HepG2 (cell line): ENCODE results near the gene PXDC1. TPM values are rescaled to one million over a fixed set of nuclear protein-coding genes. Genes with fewer than 3 reads are reported as not detected.

ENCODE experiments used
- ATF5 ChIP-seq: sonication (generic); formaldehyde crosslinking; IDR thresholded peaks from 2 replicates; pipeline ENCODE4 v1.4.0; 2020; ENCODE audit warnings: mild to moderate bottlenecking, low read depth, missing genetic modification reagents
- CREBL2 ChIP-seq: sonication (generic); formaldehyde crosslinking; IDR thresholded peaks from 2 replicates; pipeline ENCODE4 v1.8.1; 2023; ENCODE audit warnings: missing genetic modification reagents, mild to moderate bottlenecking, borderline replicate concordance
- CSRNP2 ChIP-seq: sonication (generic); formaldehyde crosslinking; conservative IDR thresholded peaks from 2 replicates; pipeline ENCODE4 v1.8.0; 2022; ENCODE audit warnings: low read depth, missing genetic modification reagents
- RAD21 ChIP-seq: fragments of 450-650 bp; formaldehyde crosslinking; IDR thresholded peaks from 2 replicates; pipeline ENCODE4 v1.5.0; 2020; ENCODE audit warnings: mild to moderate bottlenecking
- RNF2 ChIP-seq: fragments of 450-650 bp; conservative IDR thresholded peaks from 2 replicates; pipeline ENCODE4 v1.6.1; 2016; ENCODE audit warnings: low read depth
- RORA ChIP-seq: sonication (generic); formaldehyde crosslinking; IDR thresholded peaks from 2 replicates; pipeline ENCODE4 v1.5.0; 2020; ENCODE audit warnings: mild to moderate bottlenecking, missing genetic modification reagents, moderate library complexity
- SKIL ChIP-seq: sonication (generic); formaldehyde crosslinking; IDR thresholded peaks from 2 replicates; pipeline ENCODE4 v1.8.0; 2022; ENCODE audit warnings: missing genetic modification reagents, mild to moderate bottlenecking, moderate library complexity, borderline replicate concordance
- SMAD1 ChIP-seq: sonication (generic); formaldehyde crosslinking; IDR thresholded peaks from 2 replicates; pipeline ENCODE4 v1.4.0; 2020; ENCODE audit warnings: missing genetic modification reagents, low read depth, mild to moderate bottlenecking, borderline replicate concordance
- SOX13 ChIP-seq, 3 experiments: fragments of 450-650 bp in 1 of 3; sonication (generic) in 1 of 3; formaldehyde crosslinking in 1 of 3; IDR thresholded peaks in 2 of 3; conservative IDR thresholded peaks in 1 of 3; 2 replicates each; pipeline versions ENCODE4 v1.5.0 to v1.6.1; 2016 to 2020; ENCODE audit warnings: antibody characterized with exemption in 1 of 3, mild to moderate bottlenecking in 1 of 3, missing compliant biosample characterization in 1 of 3, missing genetic modification reagents in 1 of 3, moderate library complexity in 1 of 3
- TFAP4 ChIP-seq: sonication (generic); IDR thresholded peaks from 2 replicates; pipeline ENCODE4 v1.6.1; 2016; ENCODE audit warnings: low read depth, borderline replicate concordance
- ZBTB2 ChIP-seq: sonication (generic); formaldehyde crosslinking; IDR thresholded peaks from 2 replicates; pipeline ENCODE4 v1.8.0; 2022; ENCODE audit warnings: low read depth, missing genetic modification reagents
- ZNF33B ChIP-seq: sonication (generic); formaldehyde crosslinking; IDR thresholded peaks from 2 replicates; pipeline ENCODE4 v1.5.1; 2020; ENCODE audit warnings: mild to moderate bottlenecking, missing genetic modification reagents
- ZNF547 ChIP-seq: sonication (generic); formaldehyde crosslinking; IDR thresholded peaks from 2 replicates; pipeline ENCODE4 v1.5.1; 2020; ENCODE audit warnings: mild to moderate bottlenecking, missing genetic modification reagents
- ZNF598 ChIP-seq: sonication (generic); formaldehyde crosslinking; IDR thresholded peaks from 2 replicates; pipeline ENCODE4 v1.5.1; 2020; ENCODE audit warnings: mild to moderate bottlenecking, missing genetic modification reagents, borderline replicate concordance
- ZNF816 ChIP-seq: sonication (generic); formaldehyde crosslinking; IDR thresholded peaks from 2 replicates; pipeline ENCODE4 v1.8.0; 2022; ENCODE audit warnings: missing genetic modification reagents, mild to moderate bottlenecking, borderline replicate concordance
- ZSCAN5A ChIP-seq: sonication (generic); formaldehyde crosslinking; IDR thresholded peaks from 2 replicates; pipeline ENCODE4 v1.8.0; 2022; ENCODE audit warnings: mild to moderate bottlenecking, missing genetic modification reagents, borderline replicate concordance
- polyA plus RNA-seq, 8 experiments: library from polyadenylated mRNA; depleted of rRNA in 3 of 8; stranded (reverse) in 7 of 8; unstranded in 1 of 8; fragments of >200 nt; fragmentation: Illumina TruSeq in 4 of 8; extraction: Trizol in 4 of 8; gene quantifications; 2 replicates each; pipeline versions ENCODE4 v1.2.1 to v1.2.3, GENCODE V29; 2011 to 2016; ENCODE audit warnings: low read depth in 4 of 8, missing spikeins in 1 of 8, mixed read lengths in 1 of 8; ENCODE audit not compliant: insufficient read depth in 1 of 8
- total RNA-seq, 5 experiments: library from RNA; depleted of rRNA; stranded (reverse); fragments of >200 nt; fragmentation: Illumina TruSeq; extraction: Trizol; gene quantifications; 2 replicates each; pipeline ENCODE4 v1.2.3, GENCODE V29; 2016; ENCODE audit warnings: low read depth in 1 of 5

Gene PXDC1
- total and polyA plus RNA-seq, 2 of the 13 experiments (the other 11 are each of a cell fraction or from before 2014, with no cell fraction given): 32.4 to 34.7 TPM

GRCh38 chr6:3748208-3749066 is 3.1 kb downstream of the PXDC1 start (continued):
- peak; percentile 96 for TF ChIP-seq RAD21 (CRISPR knock-in tag)
- TF ChIP-seq SOX13 (IDR thresholded peaks at IDR 0.05): no peak
- TF ChIP-seq SOX13 (CRISPR knock-in tag; conservative IDR thresholded peaks at IDR 0.05 in 1 of 2, IDR thresholded peaks at IDR 0.05 in 1 of 2): peak in 1 of 2 experiments; percentile 43; a peak in 2 of 4 replicates
- peak; percentile 94; the same call in 1 of the 2 replicates for TF ChIP-seq ZNF598 (CRISPR knock-in tag)
- no peak; the same call in 1 of the 2 replicates for TF ChIP-seq SKIL (CRISPR knock-in tag)
- no peak for TF ChIP-seq CREBL2 (CRISPR knock-in tag)
- no peak for TF ChIP-seq ZBTB2
- no peak for TF ChIP-seq ATF5 (CRISPR knock-in tag)
- TF ChIP-seq ZNF816: no peak
- peak; percentile 50; the same call in 1 of the 2 replicates for TF ChIP-seq SMAD1 (CRISPR knock-in tag)
- TF ChIP-seq ZNF547: peak; percentile 78
- peak; percentile 62; the same call in 1 of the 2 replicates for TF ChIP-seq TFAP4
- TF ChIP-seq ZSCAN5A (CRISPR knock-in tag): no peak
- TF ChIP-seq ZNF33B (CRISPR knock-in tag): 0 out of 2 replicates have a peak, but pooled peaks have one; percentile 57
- no peak for TF ChIP-seq RNF2
- 0 out of 2 replicates have a peak, but pooled peaks have one; percentile 45 for TF ChIP-seq CSRNP2 (CRISPR knock-in tag)
- TF ChIP-seq RORA (CRISPR knock-in tag): no peak
